Pancreas (tissue), 10 donors: ENCODE measurements around the gene GATAD2B. TPM values are rescaled to one million over a fixed set of nuclear protein-coding genes. Genes with fewer than 3 reads are reported as not detected.

ENCODE experiments used
- ATAC-seq, 4 donors: fragments of 200-7000 bp; cut with Tn5 transposase; one replicate each; pipeline versions ENCODE4 v1.8.0 to v1.9.1; 2020; ENCODE audit warnings: mild to moderate bottlenecking in 4 of 4, moderate library complexity in 4 of 4
- DNase-seq, 6 donors: peaks; one replicate each; pipeline ENCODE4 v3.0.0-alpha.2; 2020
- FAIRE-seq: peaks from 2 replicates; lab custom pipeline; 2012; peaks lifted over from hg19 to GRCh38; lab: Jason Lieb, UNC
- H3K27ac ChIP-seq, 4 donors: fragments of 200-600 bp; sonication (generic); 1 replicate in 3 of 4; 2 replicates in 1 of 4; pipeline versions ENCODE4 v1.5.0 to v1.8.0; 2020
- H3K27me3 ChIP-seq, 4 donors: fragments of 200-600 bp; one replicate each; pipeline ENCODE4 v1.8.0; 2021
- H3K36me3 ChIP-seq, 3 donors: fragments of 200-600 bp; sonication (generic) in 1 of 3; one replicate each; pipeline versions ENCODE4 v1.5.0 to v1.8.0; 2020 to 2021
- H3K4me1 ChIP-seq, 3 donors: fragments of 200-600 bp; one replicate each; pipeline ENCODE4 v1.8.0; 2021
- H3K4me3 ChIP-seq, 4 donors: fragments of 200-600 bp; sonication (generic) in 2 of 4; one replicate each; pipeline versions ENCODE4 v1.5.0 to v1.8.0; 2020 to 2021
- H3K9me3 ChIP-seq, 4 donors: fragments of 200-600 bp; one replicate each; pipeline ENCODE4 v1.8.0; 2021
- WGBS, 2 donors: extraction: QIAGEN DNeasy Blood & Tissue Kit; methylation state at CpG; one replicate each; pipeline ENCODE4 v1.1.7; 2013; 5-methylcytosine and 5-hydroxymethylcytosine counted together
- intact Hi-C, 3 donors: fragments of 100-400 bp; cut with DNase I; formaldehyde crosslinking; loops; one replicate each; pipeline versions ENCODE4 v1.11.1 to v1.14.2; 2022
- polyA plus RNA-seq, 2 donors: library from polyadenylated mRNA; stranded (reverse); fragments of 200-250 nt; gene quantifications; one replicate each; pipeline ENCODE4 v1.2.3, GENCODE V29; 2013
- total RNA-seq, 6 donors: library from RNA; stranded (reverse); fragmentation: NEBNext Ultra II Directional in 4 of 6; extraction: Animal tissue kit (Norgen Biotek cat#: 25700) in 4 of 6; gene quantifications; one replicate each; pipeline versions ENCODE4 v1.2.1 to v1.2.4, GENCODE V29; 2021 to 2023
- TF ChIP-seq, protein P1 (sequence below), 4 donors: fragments of 200-600 bp; sonication (generic) in 3 of 4; IDR thresholded peaks; one replicate each; pipeline versions ENCODE4 v1.5.0 to v1.8.0; 2021; ENCODE audit warnings: antibody characterized with exemption in 4 of 4
- donor health status: healthy with polysubstance abuse.
- donor health status: DM: no; HTN: no; CAD: no; lungs with moderate emphysema.
- donor health status: DM: no; HTN: no; CAD: no.
- donor health status: control.
- donor health status: control.
- donor health status: Bipolar disorder and iron deficiency.
- donor health status: DM: yes; HTN: yes; CAD: no.
- donor health status: DM: no; HTN: no; CAD: no.
- donor health status: DM: no; HTN: no; CAD: no.
- donor health status: DM: yes; HTN: yes; CAD: no.

GATAD2B gene
- total and polyA plus RNA-seq, 8 donors, result 4.8 to 27.1 (median 16.2) TPM

DNA sequence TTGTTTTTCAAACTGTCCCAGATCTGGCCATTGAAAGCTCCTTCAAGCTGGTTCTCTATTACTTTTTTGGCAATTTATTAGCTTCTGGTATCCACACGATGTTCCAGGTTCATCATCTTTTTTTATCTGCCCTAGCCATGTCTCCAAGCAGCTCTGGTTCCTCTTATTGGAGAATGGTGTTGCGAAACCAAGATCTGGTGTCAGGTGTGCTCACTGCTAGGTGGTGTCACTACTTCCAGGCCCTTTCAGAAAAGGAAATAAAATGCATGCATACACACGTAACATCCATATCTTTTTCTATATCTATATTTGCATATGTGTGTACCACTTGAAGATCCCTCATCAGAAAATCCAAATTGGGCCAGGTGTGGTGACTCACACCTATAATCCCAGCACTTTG, 53.3 kb downstream of the GATAD2B start:
- Histone ChIP-seq H3K4me3 (no peak overlapping the region), H3K36me3 (no peaks in the 10 kb centered on the region), H3K27ac (no peak overlapping the region), H3K27me3 (no peaks in the 10 kb centered on the region), H3K9me3 (no peaks in the 10 kb centered on the region), H3K4me1 (peaks cover 0 to 5% (median 0%) of the 10 kb centered on the region in 3 donors)
- TF ChIP-seq, protein P1, sequence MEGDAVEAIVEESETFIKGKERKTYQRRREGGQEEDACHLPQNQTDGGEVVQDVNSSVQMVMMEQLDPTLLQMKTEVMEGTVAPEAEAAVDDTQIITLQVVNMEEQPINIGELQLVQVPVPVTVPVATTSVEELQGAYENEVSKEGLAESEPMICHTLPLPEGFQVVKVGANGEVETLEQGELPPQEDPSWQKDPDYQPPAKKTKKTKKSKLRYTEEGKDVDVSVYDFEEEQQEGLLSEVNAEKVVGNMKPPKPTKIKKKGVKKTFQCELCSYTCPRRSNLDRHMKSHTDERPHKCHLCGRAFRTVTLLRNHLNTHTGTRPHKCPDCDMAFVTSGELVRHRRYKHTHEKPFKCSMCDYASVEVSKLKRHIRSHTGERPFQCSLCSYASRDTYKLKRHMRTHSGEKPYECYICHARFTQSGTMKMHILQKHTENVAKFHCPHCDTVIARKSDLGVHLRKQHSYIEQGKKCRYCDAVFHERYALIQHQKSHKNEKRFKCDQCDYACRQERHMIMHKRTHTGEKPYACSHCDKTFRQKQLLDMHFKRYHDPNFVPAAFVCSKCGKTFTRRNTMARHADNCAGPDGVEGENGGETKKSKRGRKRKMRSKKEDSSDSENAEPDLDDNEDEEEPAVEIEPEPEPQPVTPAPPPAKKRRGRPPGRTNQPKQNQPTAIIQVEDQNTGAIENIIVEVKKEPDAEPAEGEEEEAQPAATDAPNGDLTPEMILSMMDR (IDR thresholded peaks at IDR 0.05), result no peak
- no peak for DNase-seq
- no peak for FAIRE-seq
- ATAC-seq, result no peak
- intact Hi-C loops, result no loop called here
- 91 to 92% methylated on average over 3 of the region's 3 CpGs for WGBS, 2 donors

DNA sequence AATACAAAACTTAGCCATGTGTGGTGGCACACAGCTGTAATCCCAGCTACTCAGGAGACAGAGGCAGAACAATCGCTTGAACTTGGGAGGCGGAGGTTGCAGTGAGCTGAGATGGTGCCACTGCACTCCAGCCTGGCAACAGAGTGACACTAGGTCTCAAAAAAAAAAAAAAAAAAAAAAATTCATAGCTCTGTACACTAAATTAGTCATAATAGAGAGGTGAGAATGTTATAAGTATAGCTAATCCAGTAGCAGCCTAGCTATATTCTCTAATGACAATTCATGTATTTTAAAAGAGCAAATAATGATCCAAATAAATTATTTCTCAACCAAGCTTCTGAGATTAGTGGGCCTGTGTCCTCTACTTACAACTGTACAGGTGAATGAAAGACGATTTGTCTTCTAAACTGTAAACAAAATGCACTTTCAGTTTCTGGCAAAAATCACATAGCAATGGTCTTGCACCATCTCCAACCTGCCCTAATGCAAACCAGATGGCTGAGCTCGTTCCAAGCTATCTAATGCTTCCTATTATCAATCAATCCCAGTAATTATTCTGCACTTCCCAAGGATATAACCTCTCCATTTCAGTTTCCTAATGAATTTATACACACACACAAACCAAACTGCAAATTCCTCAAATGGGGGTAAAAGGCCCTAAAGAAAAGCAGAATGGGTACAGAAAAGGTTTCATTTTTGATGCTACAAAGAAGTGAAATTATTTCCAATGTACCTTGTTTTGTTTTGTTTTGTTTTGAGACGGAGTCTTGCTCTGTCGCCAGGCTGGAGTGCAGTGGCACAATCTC, 56.5 kb downstream of the GATAD2B start:
- no peaks in the 10 kb centered on the region for H3K4me1 ChIP-seq
- no peak for FAIRE-seq
- no peaks in the 10 kb centered on the region for H3K9me3 ChIP-seq
- no peaks in the 10 kb centered on the region for H3K27me3 ChIP-seq
- DNase-seq, result no peak
- H3K4me3 ChIP-seq, result no peak overlapping the region
- ATAC-seq, result peak in 3 of 4 donors; percentile 32 to 53 (median 52)
- no peaks in the 10 kb centered on the region for H3K36me3 ChIP-seq
- 62 to 65% methylated on average over 6 of the region's 6 CpGs for WGBS, 2 donors
- H3K27ac ChIP-seq, result peak overlapping the region in 1 of 4 donors; percentile 4
- intact Hi-C loops, result no loop called here
- TF ChIP-seq, protein P1 (IDR thresholded peaks at IDR 0.05), result no peak

DNA sequence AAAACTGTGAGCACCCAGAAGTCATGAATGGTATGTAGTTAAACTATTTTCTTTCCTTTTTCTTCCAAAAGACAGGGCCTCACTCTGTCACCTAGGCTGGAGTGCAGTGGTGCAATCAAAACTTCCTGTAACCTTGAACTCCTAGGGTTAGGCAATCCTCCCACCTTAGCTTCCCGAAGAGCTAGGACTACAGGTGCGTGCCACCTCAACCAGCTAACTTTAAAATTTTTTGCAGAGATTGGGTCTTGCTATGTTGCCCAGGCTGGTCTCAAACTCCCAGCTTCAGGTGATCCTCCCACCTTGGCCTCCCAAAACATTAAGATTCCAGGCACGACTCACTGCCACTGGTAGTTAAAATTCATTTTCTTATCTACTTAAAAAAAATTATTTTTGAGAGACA, 62.5 kb downstream of the GATAD2B start:
- TF ChIP-seq, protein P1 (IDR thresholded peaks at IDR 0.05), result no peak
- FAIRE-seq, result no peak
- no peaks in the 10 kb centered on the region for H3K27me3 ChIP-seq
- H3K4me3 ChIP-seq, result no peak overlapping the region
- 89 to 93% methylated on average over 3 of the region's 3 CpGs for WGBS, 2 donors
- no peak for ATAC-seq
- H3K4me1 ChIP-seq, result no peaks in the 10 kb centered on the region
- intact Hi-C loops, result no loop called here
- H3K9me3 ChIP-seq, result no peaks in the 10 kb centered on the region
- H3K27ac ChIP-seq, result no peak overlapping the region
- no peak for DNase-seq
- no peaks in the 10 kb centered on the region for H3K36me3 ChIP-seq

DNA sequence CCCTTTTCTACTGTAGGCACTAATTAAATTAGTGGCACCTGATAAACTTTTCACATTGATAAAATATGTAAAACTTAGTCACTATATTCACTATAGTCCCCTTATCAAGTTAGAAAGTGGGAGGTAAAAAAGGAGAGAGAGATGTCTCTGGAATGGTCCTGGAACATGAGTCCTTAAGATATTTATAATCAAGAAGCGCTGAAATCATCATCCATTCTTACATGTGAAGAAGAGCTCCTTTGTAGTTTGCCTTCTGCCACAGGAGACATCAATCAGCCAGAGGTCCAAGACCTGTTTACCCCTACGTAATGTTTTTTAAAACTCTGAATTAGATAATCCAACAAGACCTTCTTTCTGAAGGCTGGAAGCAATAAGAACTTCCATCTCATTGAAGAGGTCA, 65.3 kb downstream of the GATAD2B start:
- Histone ChIP-seq H3K4me3 (no peak overlapping the region), H3K9me3 (no peaks in the 10 kb centered on the region), H3K4me1 (no peaks in the 10 kb centered on the region), H3K27ac (no peak overlapping the region), H3K27me3 (no peaks in the 10 kb centered on the region), H3K36me3 (no peaks in the 10 kb centered on the region)
- TF ChIP-seq, protein P1 (IDR thresholded peaks at IDR 0.05), result no peak
- intact Hi-C loops, result no loop called here
- FAIRE-seq (no peak), ATAC-seq (no peak), DNase-seq (no peak)
- WGBS, 2 donors, result 94 to 98% methylated on average over 2 of the region's 2 CpGs

DNA sequence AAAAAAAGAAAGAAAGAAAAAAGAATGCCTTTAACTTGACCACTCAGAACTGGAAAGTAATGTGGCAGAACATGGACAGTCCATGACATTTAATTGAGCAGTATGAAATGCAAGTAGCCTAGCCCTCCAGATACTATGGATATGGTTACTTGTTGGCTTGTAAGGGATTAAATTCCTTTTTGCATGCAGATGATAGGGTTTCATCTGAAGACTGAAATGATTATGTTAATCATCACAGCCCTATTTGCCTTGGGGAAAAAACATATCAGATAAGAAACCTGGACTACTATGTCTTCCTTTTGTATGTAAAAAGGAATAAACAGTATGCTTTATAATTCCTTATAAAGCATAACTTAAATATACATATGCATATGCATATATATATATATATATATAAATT, 66.0 kb downstream of the GATAD2B start:
- intact Hi-C loops, result no loop called here
- Histone ChIP-seq H3K36me3 (no peaks in the 10 kb centered on the region), H3K4me3 (no peak overlapping the region), H3K9me3 (no peaks in the 10 kb centered on the region), H3K27ac (no peak overlapping the region), H3K4me1 (no peaks in the 10 kb centered on the region), H3K27me3 (no peaks in the 10 kb centered on the region)
- FAIRE-seq (no peak), DNase-seq (no peak), ATAC-seq (no peak)
- TF ChIP-seq, protein P1 (IDR thresholded peaks at IDR 0.05), result no peak
